KMS-11 (cell line): Measurements from ENCODE around the gene SLC35F2.
"Not testable (repeated sequence)": the region's sequence is repeated elsewhere in the genome, so short reads cannot be mapped to it uniquely, and the experiment has no call there.

Experiments used
- H2AFZ ChIP-seq: fragments of 200-600 bp; sonication (generic); 2 replicates; pipeline ENCODE4 v1.6.1; 2016; ENCODE audit warnings: antibody characterized with exemption, mixed run types, low read depth
- H3K27ac ChIP-seq: fragments of 200-600 bp; sonication (generic); 2 replicates; pipeline ENCODE4 v1.6.1; 2016; ENCODE audit warnings: mild to moderate bottlenecking, mixed run types
- H3K27me3 ChIP-seq: fragments of 200-600 bp; sonication (generic); 2 replicates; pipeline ENCODE4 v1.6.1; 2017; ENCODE audit warnings: mild to moderate bottlenecking, low read depth, mixed run types, moderate library complexity; ENCODE audit not compliant: insufficient read depth
- H3K36me3 ChIP-seq: fragments of 200-600 bp; sonication (generic); 2 replicates; pipeline ENCODE4 v1.6.1; 2017; ENCODE audit warnings: mild to moderate bottlenecking, mixed run types; ENCODE audit not compliant: insufficient read depth
- H3K4me1 ChIP-seq: fragments of 200-600 bp; sonication (generic); 2 replicates; pipeline ENCODE4 v1.6.1; 2016; ENCODE audit warnings: mild to moderate bottlenecking, low read depth, mixed run types; ENCODE audit not compliant: poor library complexity, severe bottlenecking
- H3K4me2 ChIP-seq: fragments of 200-600 bp; sonication (generic); 2 replicates; pipeline ENCODE4 v1.7.0; 2016; ENCODE audit warnings: mild to moderate bottlenecking, mixed run types
- H3K4me3 ChIP-seq: fragments of 200-600 bp; sonication (generic); IDR thresholded peaks from 2 replicates; pipeline ENCODE4 v1.6.1; 2017; ENCODE audit warnings: low read depth, low read length, mixed read lengths; ENCODE audit not compliant: insufficient read depth
- H3K79me2 ChIP-seq: fragments of 200-600 bp; sonication (generic); 2 replicates; pipeline ENCODE4 v1.6.1; 2016; ENCODE audit warnings: low read depth, mixed run types; ENCODE audit not compliant: insufficient read depth
- H3K9ac ChIP-seq: fragments of 200-600 bp; sonication (generic); 2 replicates; pipeline ENCODE4 v1.6.1; 2016; ENCODE audit warnings: mild to moderate bottlenecking, mixed run types
- H4K20me1 ChIP-seq: fragments of 200-600 bp; sonication (generic); 2 replicates; pipeline ENCODE4 v1.6.1; 2016; ENCODE audit warnings: mild to moderate bottlenecking, mixed run types; ENCODE audit not compliant: insufficient read depth
- CTCF ChIP-seq: fragments of 200-600 bp; sonication (generic); conservative IDR thresholded peaks from 2 replicates; pipeline ENCODE4 v1.6.1; 2017; ENCODE audit warnings: low read depth, mild to moderate bottlenecking, antibody characterized with exemption, low read length, moderate library complexity, mixed read lengths

Gene SLC35F2

GRCh38 chr11:107876141-107876540 lies 17.6 kb upstream of the SLC35F2 start:
- H3K4me3 ChIP-seq, result no peak overlapping the region
- no peak overlapping the region for H3K4me2 ChIP-seq
- no peaks in the 10 kb centered on the region for H3K36me3 ChIP-seq
- no peaks in the 10 kb centered on the region for H3K27me3 ChIP-seq
- no peak overlapping the region for H3K27ac ChIP-seq
- no peak overlapping the region for H2AFZ ChIP-seq
- no peaks in the 10 kb centered on the region for H4K20me1 ChIP-seq
- TF ChIP-seq CTCF, result no peak
- no peaks in the 10 kb centered on the region for H3K4me1 ChIP-seq
- H3K79me2 ChIP-seq, result no peaks in the 10 kb centered on the region
- no peak overlapping the region for H3K9ac ChIP-seq

GRCh38 chr11:107864591-107864990 lies 6.0 kb upstream of the SLC35F2 start:
- H3K27ac ChIP-seq, result peak overlapping the region; percentile 96

GRCh38 chr11:107860688-107861087 lies 2.1 kb upstream of the SLC35F2 start:
- no peaks in the 10 kb centered on the region for H3K27me3 ChIP-seq
- H4K20me1 ChIP-seq, result no peaks in the 10 kb centered on the region
- peaks cover 41% of the 10 kb centered on the region for H3K4me1 ChIP-seq
- peak overlapping the region; percentile 87; the same call in 1 of the 2 replicates for H3K9ac ChIP-seq
- TF ChIP-seq CTCF, result no peak
- peaks cover 21% of the 10 kb centered on the region; the same call in 1 of the 2 replicates for H3K79me2 ChIP-seq
- H3K4me3 ChIP-seq, result no peak overlapping the region
- peak overlapping the region; percentile 69 for H3K4me2 ChIP-seq
- peak overlapping the region; percentile 90 for H3K27ac ChIP-seq
- peak overlapping the region; percentile 79 for H2AFZ ChIP-seq
- H3K36me3 ChIP-seq, result no peaks in the 10 kb centered on the region

More at GRCh38 chr11:107864591-107864990, 6.0 kb upstream of the SLC35F2 start:
- Histone ChIP-seq H3K27me3 (no peaks in the 10 kb centered on the region), H3K4me3 (no peak overlapping the region), H3K4me1 (peaks cover 46% of the 10 kb centered on the region), H3K36me3 (no peaks in the 10 kb centered on the region), H3K79me2 (no peaks in the 10 kb centered on the region), H4K20me1 (no peaks in the 10 kb centered on the region), H3K4me2 (peak overlapping the region; percentile 91), H3K9ac (peak overlapping the region; percentile 73; the same call in 1 of the 2 replicates), H2AFZ (no peak overlapping the region; the same call in 1 of the 2 replicates)
- TF ChIP-seq CTCF, result no peak

GRCh38 chr11:107860240-107860620 lies 1.6 kb upstream of the SLC35F2 start:
- H3K36me3 ChIP-seq, H3K4me3 ChIP-seq, H4K20me1 ChIP-seq, H3K27me3 ChIP-seq: not testable (repeated sequence)
- H3K4me1 ChIP-seq, result peaks cover 37% of the 10 kb centered on the region
- peak overlapping the region; percentile 87; the same call in 1 of the 2 replicates for H3K9ac ChIP-seq
- peak overlapping the region; percentile 90 for H3K27ac ChIP-seq
- H3K79me2 ChIP-seq, result peaks cover 26% of the 10 kb centered on the region; the same call in 1 of the 2 replicates
- H3K4me2 ChIP-seq, result peak overlapping the region; percentile 69
- H2AFZ ChIP-seq, result peak overlapping the region; percentile 79

- Histone ChIP-seq H3K27ac (peak overlapping the region; percentile 90), H3K79me2 (peaks cover 31% of the 10 kb centered on the region; the same call in 1 of the 2 replicates), H3K4me1 (peaks cover 31% of the 10 kb centered on the region), H3K36me3 (no peaks in the 10 kb centered on the region), H3K27me3 (no peaks in the 10 kb centered on the region), H3K9ac (peak overlapping the region; percentile 87), H4K20me1 (no peaks in the 10 kb centered on the region), H3K4me2 (peak overlapping the region; percentile 69), H3K4me3 (no peak overlapping the region), H2AFZ (peak overlapping the region; percentile 79)
- no peak for TF ChIP-seq CTCF
Measured at GRCh38 chr11:107859459-107860239, 1.1 kb upstream of the SLC35F2 start.
